Fibroblast of skin of right quadriceps (primary cell): ENCODE results near the gene HRCT1.

Source experiments
- DNase-seq: peaks from one replicate; pipeline ENCODE4 v3.0.0-alpha.2; 2013

The HRCT1 gene

DNA sequence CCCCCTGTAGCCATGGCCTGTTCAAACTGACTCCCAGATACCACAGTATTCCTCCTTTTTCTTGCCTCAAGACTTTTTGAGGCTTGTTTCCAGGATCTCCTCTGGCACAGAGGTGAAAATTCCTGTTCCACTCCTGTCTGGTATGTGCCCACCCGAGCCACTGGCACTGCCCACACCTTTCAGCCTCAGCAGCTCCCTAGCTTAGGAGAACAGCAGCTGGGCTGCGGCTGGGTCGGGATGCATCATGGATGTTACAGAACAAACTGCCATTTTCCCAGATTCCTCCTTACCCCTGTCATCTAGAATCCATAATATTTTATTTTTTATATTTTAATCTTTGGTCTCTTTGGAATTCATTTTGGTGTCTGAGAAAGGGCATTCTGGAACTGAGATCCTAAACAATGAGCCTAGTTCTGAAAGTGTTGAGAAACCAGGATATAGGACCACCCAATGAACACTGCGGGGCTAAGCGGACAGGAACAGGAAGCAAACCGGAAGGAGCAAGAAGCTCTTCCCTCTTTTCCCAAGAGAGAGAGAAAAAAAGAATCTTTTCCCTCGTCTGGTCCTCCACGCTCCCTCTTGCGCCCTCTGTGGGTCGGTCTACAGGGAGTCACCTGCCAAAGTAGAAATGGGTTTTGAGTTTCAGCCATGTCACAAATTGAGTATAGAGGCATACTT, 39.5 kb downstream of the HRCT1 start:
- DNase-seq = peak; percentile 88

- DNase-seq = no peak
Observed at GRCh38 chr9:35948451-35948850, 42.4 kb downstream of the HRCT1 start.

GRCh38 chr9:35948901-35949318, 42.9 kb downstream of the HRCT1 start:
- DNase-seq = no peak

- peak; percentile 52 for DNase-seq
Observed at GRCh38 chr9:35951736-35952135, 45.7 kb downstream of the HRCT1 start.

DNA sequence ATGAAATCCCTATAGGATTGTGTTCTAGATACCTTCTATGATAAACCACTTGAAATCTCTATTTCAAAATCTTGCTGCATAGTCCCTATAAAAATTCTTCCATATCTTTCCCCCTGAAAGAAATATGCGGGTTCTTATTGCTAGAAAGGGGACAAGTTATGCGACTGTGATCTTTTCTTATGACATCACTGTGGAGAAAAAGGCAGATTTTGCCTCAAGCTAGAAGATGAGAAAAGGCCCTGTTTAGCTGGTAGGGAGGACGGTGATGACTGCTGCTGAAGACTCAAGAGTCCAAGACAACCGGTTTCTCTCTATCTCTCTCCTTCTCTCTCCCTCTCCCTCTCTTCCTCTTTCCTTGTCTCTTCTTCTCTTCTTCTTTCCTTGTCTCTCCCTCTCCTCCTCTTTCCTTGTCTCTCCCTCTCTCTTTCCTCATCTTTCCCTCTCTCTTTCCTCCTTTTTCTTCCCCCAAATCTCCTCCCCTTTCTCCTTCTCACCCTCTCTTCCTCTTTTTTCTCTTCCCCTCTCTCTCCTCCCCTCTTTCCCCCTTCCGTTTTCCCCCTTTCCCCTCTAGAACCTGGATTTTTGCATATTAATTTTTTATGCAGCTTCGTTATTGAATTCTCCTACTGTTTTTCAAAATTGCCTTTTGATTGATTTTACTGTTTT, 46.7 kb downstream of the HRCT1 start:
- DNase-seq = no peak

DNA sequence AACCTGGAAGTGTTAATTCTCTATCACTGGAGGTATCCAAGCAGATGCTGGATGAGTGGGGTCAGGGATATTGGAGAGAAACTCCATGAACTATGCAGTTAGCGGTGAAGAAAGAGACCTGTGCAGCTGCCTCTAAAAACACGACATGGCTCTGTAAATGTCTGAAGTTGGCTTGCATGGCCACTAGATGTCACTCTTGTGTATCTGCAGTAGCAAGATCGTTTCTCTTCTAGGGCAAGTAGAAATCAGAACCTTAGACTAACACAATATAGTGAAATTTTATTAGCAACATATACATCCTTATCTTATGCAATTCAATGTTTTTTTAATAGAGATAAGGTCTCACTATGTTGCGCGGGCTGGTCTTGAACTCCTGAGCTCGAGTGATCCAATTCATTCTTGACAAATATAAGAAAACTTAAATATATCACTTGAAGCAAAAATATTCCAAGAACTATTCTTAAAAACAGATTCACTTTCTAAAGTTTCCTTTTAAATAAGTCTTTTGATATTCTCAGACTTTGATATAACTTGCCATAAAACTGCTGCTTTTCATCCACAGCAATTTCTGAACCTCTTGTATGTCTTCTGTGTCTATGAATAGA, 49.0 kb downstream of the HRCT1 start:
- DNase-seq = peak; percentile 74

DNA sequence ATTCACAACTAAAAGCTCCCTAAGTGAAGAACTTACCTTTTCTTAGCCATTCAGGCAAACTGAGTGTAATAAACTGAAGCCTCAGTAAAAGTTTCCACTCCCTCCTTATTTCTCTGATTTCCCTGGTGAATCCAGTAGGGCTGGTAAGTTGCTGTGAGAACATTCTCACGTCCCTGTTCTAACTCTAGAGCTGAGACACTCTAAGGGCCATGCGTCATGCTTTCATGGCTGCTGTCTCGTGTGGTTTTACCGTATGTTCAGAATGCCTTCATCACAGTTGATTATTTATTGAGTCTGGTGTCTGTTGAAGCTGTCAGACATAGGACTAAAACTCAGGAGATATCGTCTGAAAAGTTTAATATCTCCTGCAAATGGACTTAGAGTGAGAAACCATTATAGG, 50.6 kb downstream of the HRCT1 start:
- peak; percentile 61 for DNase-seq
